Gastrocnemius medialis (tissue), 4 donors: ENCODE results near the gene CCNF. TPM values are rescaled to one million over a fixed set of nuclear protein-coding genes. Genes with fewer than 3 reads are reported as not detected.

Source experiments
- ATAC-seq, 2 donors: fragments of 150-250 bp; one replicate each; pipeline ENCODE4 v1.9.1; 2016
- DNase-seq, 2 donors: peaks; one replicate each; pipeline ENCODE4 v3.0.0-alpha.2; 2019
- H3K27ac ChIP-seq, 4 donors: fragments of 200-600 bp; sonication (generic); 1 replicate in 1 of 4; 2 replicates in 3 of 4; pipeline ENCODE4 v1.5.1; 2016 to 2018; ENCODE audit warnings: mild to moderate bottlenecking in 2 of 4, moderate library complexity in 1 of 4
- H3K27me3 ChIP-seq, 3 donors: fragments of 200-600 bp; sonication (generic) in 2 of 3; 1 replicate in 1 of 3; 2 replicates in 2 of 3; pipeline versions ENCODE4 v1.5.1 to v1.6.0; 2016 to 2019; ENCODE audit warnings: mild to moderate bottlenecking in 1 of 3, moderate library complexity in 1 of 3
- H3K36me3 ChIP-seq, 2 donors: fragments of 200-600 bp; sonication (generic) in 1 of 2; one replicate each; pipeline ENCODE4 v1.5.1; 2017 to 2018
- H3K4me1 ChIP-seq, 2 donors: fragments of 200-600 bp; sonication (generic) in 1 of 2; one replicate each; pipeline ENCODE4 v1.5.1; 2016 to 2017; ENCODE audit warnings: mild to moderate bottlenecking in 2 of 2
- H3K4me3 ChIP-seq, 4 donors: fragments of 200-600 bp; sonication (generic) in 3 of 4; 1 replicate in 1 of 4; 2 replicates in 3 of 4; pipeline ENCODE4 v1.5.1; 2016 to 2019; ENCODE audit warnings: mild to moderate bottlenecking in 2 of 4
- H3K9me3 ChIP-seq, 3 donors: fragments of 200-600 bp; sonication (generic) in 2 of 3; 1 replicate in 1 of 3; 2 replicates in 2 of 3; pipeline ENCODE4 v1.5.1; 2016 to 2019
- CTCF ChIP-seq, 5 experiments: fragments of 450-650 bp in 3 of 5; fragments of 200-600 bp in 2 of 5; sonication (generic) in 2 of 5; IDR thresholded peaks in 4 of 5; conservative IDR thresholded peaks in 1 of 5; 1 replicate in 4 of 5; 2 replicates in 1 of 5; pipeline ENCODE4 v1.5.1; 2016 to 2019; ENCODE audit warnings: antibody characterized with exemption in 5 of 5, mild to moderate bottlenecking in 3 of 5, moderate library complexity in 3 of 5
- POLR2A ChIP-seq, 2 donors: fragments of 450-650 bp; IDR thresholded peaks; one replicate each; pipeline ENCODE4 v1.6.1; 2017; ENCODE audit warnings: antibody characterized with exemption in 2 of 2, mild to moderate bottlenecking in 2 of 2, moderate library complexity in 2 of 2
- in situ Hi-C, 4 donors: fragments of 200-750 bp; cut with MboI; loops; one replicate each; pipeline versions ENCODE4 v1.15.0 to v1.8.0; 2017; ENCODE audit warnings: low sequenced_read_pairs in 4 of 4
- intact Hi-C: fragments of 100-400 bp; cut with DNase I; formaldehyde crosslinking; loops from one replicate; pipeline ENCODE4 v1.15.1; 2023; ENCODE audit warnings: low total_unique reads
- total RNA-seq, 4 donors: library from RNA; depleted of rRNA; stranded (reverse); fragments of >200 nt; gene quantifications; one replicate each; pipeline versions ENCODE4 v1.1.0 to v1.2.3, GENCODE V29; 2016

The CCNF gene
- total RNA-seq, 4 donors from 2014 or later: 1.8 to 3.6 (median 2.4) TPM

- in situ Hi-C loops: no loop called here
- intact Hi-C loops: no loop called here
- Histone ChIP-seq H3K27ac (no peak overlapping the region), H3K9me3 (no peaks in the 10 kb centered on the region), H3K36me3 (no peaks in the 10 kb centered on the region), H3K4me3 (no peak overlapping the region), H3K27me3 (peaks cover 36 to 46% (median 39%) of the 10 kb centered on the region in 3 donors), H3K4me1 (peaks cover 20 to 34% of the 10 kb centered on the region in 2 donors)
- no peak for TF ChIP-seq CTCF (IDR thresholded peaks at IDR 0.05 in 4 of 5, conservative IDR thresholded peaks at IDR 0.05 in 1 of 5)
- no peak for TF ChIP-seq POLR2A (IDR thresholded peaks at IDR 0.05)
- ATAC-seq (no peak), DNase-seq (no peak)
Observed at GRCh38 chr16:2469399-2470233, 40.4 kb downstream of the CCNF start.

- no peak for ATAC-seq
- intact Hi-C loops: no loop called here
Observed at GRCh38 chr16:2470234-2470601, 41.0 kb downstream of the CCNF start.

GRCh38 chr16:2470603-2471015 is 41.4 kb downstream of the CCNF start:
- no peak for ATAC-seq
- in situ Hi-C loops: no loop called here
- H3K4me1 ChIP-seq: peaks cover 22 to 37% of the 10 kb centered on the region in 2 donors

More at GRCh38 chr16:2470234-2470601, 41.0 kb downstream of the CCNF start:
- DNase-seq: no peak
- in situ Hi-C loops: no loop called here
- TF ChIP-seq POLR2A (IDR thresholded peaks at IDR 0.05) (no peak), CTCF (IDR thresholded peaks at IDR 0.05 in 4 of 5, conservative IDR thresholded peaks at IDR 0.05 in 1 of 5) (no peak)
- H3K27ac ChIP-seq: no peak overlapping the region
- H3K9me3 ChIP-seq: no peaks in the 10 kb centered on the region
- peaks cover 20 to 34% of the 10 kb centered on the region in 2 donors for H3K4me1 ChIP-seq
- no peaks in the 10 kb centered on the region for H3K36me3 ChIP-seq
- no peak overlapping the region for H3K4me3 ChIP-seq
- H3K27me3 ChIP-seq: peaks cover 36 to 46% (median 39%) of the 10 kb centered on the region in 3 donors

DNA sequence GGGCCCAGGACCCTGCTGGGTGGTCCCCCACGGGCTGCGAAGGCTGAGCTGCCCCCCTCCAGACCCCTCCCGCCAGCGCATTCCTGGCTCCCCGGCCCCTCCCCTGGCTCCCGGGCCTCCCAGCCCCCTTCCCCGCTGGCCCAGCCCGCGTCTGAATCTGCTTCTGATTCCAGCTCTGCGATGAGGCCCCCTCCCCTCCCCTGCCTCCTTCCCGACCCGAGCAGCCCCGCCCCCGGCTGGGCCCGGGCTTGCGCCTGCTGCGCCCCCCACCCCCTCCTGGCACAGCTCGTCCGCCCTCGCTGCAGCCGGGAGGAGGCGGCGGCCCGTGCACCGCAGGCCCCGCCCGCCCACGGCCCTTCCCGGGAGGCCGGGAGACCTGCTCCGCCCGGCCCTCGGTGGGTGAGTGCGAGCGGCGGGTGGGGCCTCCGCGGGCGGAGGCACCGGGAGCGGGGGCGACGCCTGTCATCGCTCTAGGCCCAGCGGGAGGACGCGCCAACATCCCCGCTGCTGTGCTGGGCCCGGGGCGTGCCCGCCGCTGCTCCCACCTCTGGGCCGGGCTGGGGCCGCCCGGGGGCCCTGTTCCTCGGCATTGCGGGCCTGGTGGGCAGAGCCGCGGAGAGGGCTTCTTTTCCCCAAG is 41.9 kb downstream of the CCNF start, which contains the start of gene NTN3:
Gene NTN3, plus strand, starts transcription at position 282 of the 637 bp plus-strand sequence. CDS start 405 bp downstream, outside the sequence.
- Histone ChIP-seq H3K9me3 (no peaks in the 10 kb centered on the region), H3K4me1 (peaks cover 27 to 41% of the 10 kb centered on the region in 2 donors), H3K27ac (no peak within 1 kb of the TSS), H3K36me3 (no peaks in the 10 kb centered on the region), H3K27me3 (peaks cover 36 to 46% (median 39%) of the 10 kb centered on the region in 3 donors), H3K4me3 (peak within 1 kb of the TSS in 1 of 4 donors; percentile 12)
- DNase-seq: no peak
- intact Hi-C loops (no loop called here), in situ Hi-C loops (no loop called here)
- ATAC-seq: no peak
- TF ChIP-seq CTCF (IDR thresholded peaks at IDR 0.05 in 4 of 5, conservative IDR thresholded peaks at IDR 0.05 in 1 of 5): no peak
- no peak for TF ChIP-seq POLR2A (IDR thresholded peaks at IDR 0.05)

More at GRCh38 chr16:2470603-2471015, 41.4 kb downstream of the CCNF start:
- TF ChIP-seq POLR2A (IDR thresholded peaks at IDR 0.05) (no peak), CTCF (IDR thresholded peaks at IDR 0.05 in 4 of 5, conservative IDR thresholded peaks at IDR 0.05 in 1 of 5) (no peak)
- Histone ChIP-seq H3K27ac (no peak overlapping the region), H3K9me3 (no peaks in the 10 kb centered on the region), H3K36me3 (no peaks in the 10 kb centered on the region), H3K27me3 (peaks cover 36 to 46% (median 39%) of the 10 kb centered on the region in 3 donors), H3K4me3 (no peak overlapping the region)
- intact Hi-C loops: no loop called here
- no peak for DNase-seq
